CD4-positive, CD25-positive, alpha-beta regulatory T cell (primary cell): ENCODE data around the gene MEF2A. TPM values are rescaled to one million over a fixed set of nuclear protein-coding genes. Genes with fewer than 3 reads are reported as not detected.

ENCODE experiments used
- ATAC-seq, 2 donors: fragments of 150-1000 bp; cut with Tn5 transposase; one replicate each; pipeline ENCODE4 v1.10.0; 2021; ENCODE audit warnings: low read depth in 2 of 2, moderate number of reproducible peaks in 2 of 2, moderate library complexity in 1 of 2
- DNase-seq, 3 donors: peaks; one replicate each; pipeline versions ENCODE4 v3.0.0 to v3.0.0-alpha.2; 2012 to 2022; ENCODE audit warnings: mixed read lengths in 1 of 3
- H3K27ac ChIP-seq: one replicate; pipeline ENCODE4 v1.7.0; 2013; ENCODE audit warnings: mild to moderate bottlenecking, low read length; ENCODE audit not compliant: insufficient read depth, poor library complexity, severe bottlenecking
- H3K27me3 ChIP-seq: one replicate; pipeline ENCODE4 v1.7.0; 2013; ENCODE audit warnings: low read length; ENCODE audit not compliant: control insufficient read depth, insufficient read depth
- H3K36me3 ChIP-seq: one replicate; pipeline ENCODE4 v1.7.0; 2013; ENCODE audit warnings: mild to moderate bottlenecking, low read length, moderate library complexity; ENCODE audit not compliant: control insufficient read depth, insufficient read depth
- H3K4me1 ChIP-seq: 2 replicates; pipeline ENCODE4 v1.7.0; 2013; ENCODE audit warnings: mild to moderate bottlenecking, low read length; ENCODE audit not compliant: insufficient read depth, control insufficient read depth, poor library complexity, severe bottlenecking
- H3K4me3 ChIP-seq: one replicate; pipeline ENCODE4 v1.7.0; 2013; ENCODE audit warnings: low read depth, mild to moderate bottlenecking, low read length, moderate library complexity
- H3K9me3 ChIP-seq, 2 experiments: 1 replicate in 1 of 2; 2 replicates in 1 of 2; pipeline ENCODE4 v1.7.0; 2013; ENCODE audit warnings: low read length in 2 of 2, mild to moderate bottlenecking in 1 of 2, moderate library complexity in 1 of 2; ENCODE audit not compliant: control insufficient read depth in 2 of 2
- H3K27ac Mint-ChIP-seq, 3 donors: one replicate each; pipeline ENCODE4 v1.8.0; 2020 to 2022; ENCODE audit warnings: mild to moderate bottlenecking in 3 of 3, mixed read lengths in 3 of 3, moderate library complexity in 2 of 3
- H3K27me3 Mint-ChIP-seq: one replicate; pipeline ENCODE4 v1.8.0; 2022; ENCODE audit warnings: mild to moderate bottlenecking, mixed read lengths
- H3K36me3 Mint-ChIP-seq: one replicate; pipeline ENCODE4 v1.8.0; 2020; ENCODE audit warnings: mixed read lengths
- H3K4me1 Mint-ChIP-seq, 4 donors: one replicate each; pipeline ENCODE4 v1.8.0; 2020 to 2022; ENCODE audit warnings: mixed read lengths in 4 of 4, mild to moderate bottlenecking in 1 of 4
- H3K4me3 Mint-ChIP-seq, 4 donors: one replicate each; pipeline ENCODE4 v1.8.0; 2020 to 2022; ENCODE audit warnings: mild to moderate bottlenecking in 4 of 4, mixed read lengths in 4 of 4, moderate library complexity in 3 of 4
- H3K9me3 Mint-ChIP-seq, 7 donors: one replicate each; pipeline ENCODE4 v1.8.0; 2020 to 2022; ENCODE audit warnings: mixed read lengths in 7 of 7, mild to moderate bottlenecking in 3 of 7, moderate library complexity in 2 of 7
- polyA plus RNA-seq, 4 donors: library from polyadenylated mRNA; unstranded; fragments of 300-500 nt; fragmentation: Illumina TruSeq; gene quantifications; one replicate each; pipeline ENCODE4 v1.2.3, GENCODE V29; 2021
- total RNA-seq: library from RNA; stranded (reverse); gene quantifications from one replicate; pipeline ENCODE4 v1.2.3, GENCODE V29; 2022

The MEF2A gene
- total and polyA plus RNA-seq, 5 donors from 2014 or later: 7.2 to 24.2 (median 10.3) TPM

DNA sequence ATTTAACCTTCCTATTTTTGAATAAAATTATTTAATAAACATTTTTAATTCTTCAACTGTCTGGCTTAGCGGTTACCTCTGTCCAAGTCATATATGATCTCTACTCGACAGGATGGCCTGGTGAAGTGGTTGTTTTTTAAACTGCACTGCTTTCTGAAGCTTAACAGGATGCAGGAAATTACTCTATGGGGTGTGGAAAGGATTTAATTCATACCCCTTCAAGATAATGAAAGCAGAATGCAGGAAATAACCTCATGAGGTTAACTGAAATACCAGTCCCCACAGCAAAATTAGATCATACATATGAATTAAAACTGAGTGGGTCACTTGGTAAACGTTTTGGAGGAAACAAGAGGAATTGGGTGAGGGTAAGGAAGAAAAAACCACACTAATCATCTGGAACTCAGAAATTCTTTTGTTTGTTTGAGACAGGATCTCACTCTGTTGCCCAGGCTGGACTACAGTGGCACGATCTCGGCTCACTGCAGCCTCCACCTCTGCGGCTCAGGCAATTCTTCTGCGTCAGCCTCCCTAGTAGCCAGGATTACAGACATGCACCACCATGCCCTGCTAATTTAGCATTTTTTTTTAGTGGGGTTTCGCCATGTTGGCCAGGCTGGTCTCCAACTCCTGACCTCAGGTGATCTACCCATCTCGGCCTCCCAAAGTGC, 117.4 kb downstream of the MEF2A start:
- Histone ChIP-seq H3K9me3 (peaks cover 0 to 7% of the 10 kb centered on the region in 2 experiments), H3K27ac (peak overlapping the region; percentile 31), H3K4me3 (peak overlapping the region; percentile 28), H3K36me3 (peaks cover 15% of the 10 kb centered on the region), H3K4me1 (peaks cover 12% of the 10 kb centered on the region), H3K27me3 (no peaks in the 10 kb centered on the region)
- peaks cover 36% of the 10 kb centered on the region for H3K36me3 Mint-ChIP-seq
- peak in 1 of 3 donors; percentile 85 for DNase-seq
- peaks cover 27 to 37% (median 29%) of the 10 kb centered on the region in 4 donors for H3K4me1 Mint-ChIP-seq
- H3K4me3 Mint-ChIP-seq: peak overlapping the region in 2 of 4 donors; percentile 53 to 55
- peak; percentile 74 to 86 for ATAC-seq
- H3K27me3 Mint-ChIP-seq: no peaks in the 10 kb centered on the region
- H3K9me3 Mint-ChIP-seq: peaks cover 0 to 18% (median 2%) of the 10 kb centered on the region in 7 donors
- peak overlapping the region; percentile 53 to 78 (median 70) for H3K27ac Mint-ChIP-seq

DNA sequence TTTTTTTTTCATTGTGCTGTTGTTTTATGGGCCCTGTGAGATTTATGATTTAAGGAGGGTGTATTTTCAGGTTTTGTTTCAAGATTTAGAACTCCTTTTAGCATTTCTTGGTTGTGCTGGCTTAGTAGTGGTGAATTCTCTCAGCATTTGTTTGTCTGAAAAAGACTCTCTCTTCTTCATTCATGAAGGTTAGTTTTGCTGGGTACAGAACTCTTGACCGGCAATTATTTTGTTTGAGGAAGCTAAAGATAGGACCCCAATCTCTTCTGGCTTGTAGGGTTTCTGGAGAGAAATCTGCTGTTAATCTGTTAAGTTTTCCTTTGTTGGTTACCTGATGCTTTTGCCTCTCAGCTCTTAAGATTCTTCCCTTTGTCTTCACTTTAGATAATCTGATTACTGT, 120.5 kb downstream of the MEF2A start:
- peaks cover 0 to 18% (median 2%) of the 10 kb centered on the region in 7 donors for H3K9me3 Mint-ChIP-seq
- H3K27ac Mint-ChIP-seq: no peak overlapping the region
- no peak overlapping the region for H3K4me3 Mint-ChIP-seq
- H3K4me1 ChIP-seq: peaks cover 12% of the 10 kb centered on the region
- no peak overlapping the region for H3K4me3 ChIP-seq
- H3K27me3 Mint-ChIP-seq: no peaks in the 10 kb centered on the region
- no peak for DNase-seq
- H3K36me3 Mint-ChIP-seq: peaks cover 38% of the 10 kb centered on the region
- ATAC-seq: no peak
- H3K9me3 ChIP-seq: peaks cover 0 to 7% of the 10 kb centered on the region in 2 experiments
- H3K27me3 ChIP-seq: no peaks in the 10 kb centered on the region
- H3K36me3 ChIP-seq: peaks cover 14% of the 10 kb centered on the region
- H3K4me1 Mint-ChIP-seq: peaks cover 24 to 33% (median 27%) of the 10 kb centered on the region in 4 donors
- H3K27ac ChIP-seq: no peak overlapping the region

DNA sequence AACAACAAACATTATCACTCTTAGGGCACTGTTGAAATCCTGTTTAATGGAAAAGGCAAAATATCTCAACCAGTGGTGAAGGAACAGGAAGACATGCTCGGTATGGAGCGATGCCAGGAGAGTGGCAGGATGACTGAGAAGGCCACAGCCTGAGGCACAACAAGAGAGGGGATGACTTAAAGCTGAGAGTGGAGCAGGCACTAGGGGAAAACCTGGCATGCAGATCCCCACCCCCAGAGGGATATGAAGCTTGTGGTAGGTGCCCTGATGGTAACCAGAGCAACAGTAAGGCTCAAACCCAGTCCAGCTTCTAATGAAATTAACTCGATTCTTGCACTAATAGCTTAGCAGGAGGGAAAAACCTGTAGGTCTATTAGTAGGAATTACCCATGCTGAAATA, 127.0 kb downstream of the MEF2A start:
- no peaks in the 10 kb centered on the region for H3K27me3 ChIP-seq
- ATAC-seq: no peak
- H3K36me3 Mint-ChIP-seq: peaks cover 52% of the 10 kb centered on the region
- peaks cover 0 to 24% (median under 1%) of the 10 kb centered on the region in 4 donors for H3K4me1 Mint-ChIP-seq
- no peaks in the 10 kb centered on the region for H3K9me3 Mint-ChIP-seq
- no peak overlapping the region for H3K4me3 Mint-ChIP-seq
- H3K27ac Mint-ChIP-seq: peak overlapping the region in 1 of 3 donors; percentile 9
- no peaks in the 10 kb centered on the region for H3K4me1 ChIP-seq
- H3K27me3 Mint-ChIP-seq: no peaks in the 10 kb centered on the region
- H3K9me3 ChIP-seq: no peaks in the 10 kb centered on the region
- DNase-seq: no peak
- peaks cover 29% of the 10 kb centered on the region for H3K36me3 ChIP-seq
- H3K4me3 ChIP-seq: no peak overlapping the region
- H3K27ac ChIP-seq: no peak overlapping the region

DNA sequence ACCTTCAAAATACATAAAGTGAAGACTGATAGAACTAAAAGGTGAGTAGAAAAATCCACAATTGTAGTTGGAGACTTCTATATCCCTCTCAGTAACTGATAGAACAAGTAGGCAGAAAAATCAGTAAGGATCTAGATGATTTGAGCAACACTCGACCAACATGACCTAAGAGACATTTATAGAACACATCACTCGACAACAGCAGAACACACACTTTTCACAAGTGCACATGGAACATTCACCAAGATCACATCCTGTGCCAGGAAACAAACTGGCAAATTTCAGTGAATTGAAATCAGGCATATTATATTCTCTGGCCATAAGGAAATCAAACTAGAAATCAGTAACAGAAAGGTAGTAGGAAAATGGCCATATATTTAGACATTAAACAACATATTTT, 130.3 kb downstream of the MEF2A start:
- no peak overlapping the region for H3K4me3 Mint-ChIP-seq

DNA sequence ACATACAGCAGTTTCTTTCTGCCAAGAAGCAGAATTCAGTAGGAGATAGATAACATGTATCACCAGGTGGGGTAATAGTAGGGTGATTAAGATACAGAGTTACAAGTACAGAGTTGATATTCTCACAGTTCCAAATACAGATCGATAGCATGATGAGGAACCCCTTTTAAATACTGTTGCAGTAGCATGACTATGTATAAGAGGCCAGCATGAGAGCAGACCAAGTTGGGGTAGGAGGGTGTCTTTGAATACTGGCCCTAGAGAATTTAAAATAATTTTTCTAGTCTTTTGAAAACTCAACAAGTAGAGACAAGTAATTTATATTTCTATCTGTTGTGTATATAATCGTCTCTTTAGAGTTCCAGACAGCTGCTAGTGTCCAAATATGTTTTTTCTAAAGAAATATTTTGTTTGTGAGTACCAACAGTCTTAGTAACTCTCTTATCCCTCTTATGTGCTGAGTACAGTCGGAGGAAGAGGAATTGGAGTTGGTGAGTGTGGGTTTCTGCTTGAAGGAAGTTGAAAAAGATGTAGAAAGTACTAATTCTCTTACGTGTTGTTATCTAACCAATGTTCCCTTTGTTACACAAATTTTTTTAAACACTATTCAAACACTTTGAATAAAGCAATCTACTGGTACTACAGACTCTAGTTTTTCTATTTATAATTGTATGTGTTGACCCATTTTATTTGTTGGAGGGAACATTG, 137.3 kb downstream of the MEF2A start:
- DNase-seq (no peak), ATAC-seq (no peak)
- no peak overlapping the region for H3K27ac ChIP-seq

More for the DNA sequence above, 130.3 kb downstream of the MEF2A start:
- no peak overlapping the region for H3K4me3 ChIP-seq
- peaks cover 37% of the 10 kb centered on the region for H3K36me3 Mint-ChIP-seq
- H3K27me3 Mint-ChIP-seq: no peaks in the 10 kb centered on the region
- no peaks in the 10 kb centered on the region for H3K4me1 ChIP-seq
- H3K27ac Mint-ChIP-seq: no peak overlapping the region
- peaks cover 22% of the 10 kb centered on the region for H3K36me3 ChIP-seq
- H3K9me3 ChIP-seq: no peaks in the 10 kb centered on the region
- H3K9me3 Mint-ChIP-seq: no peaks in the 10 kb centered on the region
- no peak for ATAC-seq
- H3K27ac ChIP-seq: no peak overlapping the region
- peaks cover 0 to 11% (median under 1%) of the 10 kb centered on the region in 4 donors for H3K4me1 Mint-ChIP-seq
- no peak for DNase-seq
- no peaks in the 10 kb centered on the region for H3K27me3 ChIP-seq

DNA sequence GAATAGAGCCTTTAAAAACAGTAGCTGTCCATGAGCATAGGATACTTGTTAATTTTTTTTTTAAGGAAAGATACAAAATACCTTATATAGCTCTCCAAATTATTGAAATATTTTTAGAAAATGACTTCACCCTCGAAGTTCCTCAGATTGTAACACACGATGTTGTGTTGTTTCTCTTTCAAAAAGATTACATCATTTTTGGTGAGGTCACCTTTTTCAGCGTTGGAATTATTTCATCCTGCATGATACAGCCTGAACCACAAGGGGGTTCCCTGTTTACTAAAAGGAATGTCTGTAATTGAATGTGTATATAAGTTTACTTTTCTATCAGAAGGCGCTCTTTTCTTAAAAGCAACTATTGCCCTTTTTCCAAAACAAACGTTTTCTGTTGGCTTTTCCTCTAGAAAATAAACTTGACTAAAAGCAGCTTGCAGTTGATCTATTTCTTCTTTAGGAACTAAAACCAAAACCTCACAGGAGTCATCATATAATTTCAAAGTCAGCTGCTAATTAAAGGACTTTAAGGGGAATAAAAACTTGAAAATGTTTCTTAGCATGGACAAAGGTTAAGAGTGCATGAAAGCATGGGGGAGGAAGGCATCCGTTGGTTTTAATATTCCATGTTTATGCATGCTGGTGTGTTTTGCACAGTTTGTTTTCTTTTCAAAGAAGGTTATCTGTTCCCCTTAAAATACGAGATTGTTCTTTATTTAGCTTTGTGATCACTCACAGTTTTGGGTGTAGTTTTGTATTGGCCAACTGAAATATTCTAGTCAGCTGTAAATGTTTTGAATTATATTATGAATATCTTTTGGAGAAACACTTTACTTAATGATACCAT, 138.0 kb downstream of the MEF2A start:
- no peaks in the 10 kb centered on the region for H3K9me3 ChIP-seq
- H3K9me3 Mint-ChIP-seq: no peaks in the 10 kb centered on the region
- ATAC-seq (no peak), DNase-seq (peak in 1 of 3 donors; percentile 29)
- H3K4me1 ChIP-seq: peaks cover 11% of the 10 kb centered on the region
- H3K36me3 Mint-ChIP-seq: peaks cover 5% of the 10 kb centered on the region
- no peak overlapping the region for H3K4me3 Mint-ChIP-seq
- H3K4me3 ChIP-seq: no peak overlapping the region
- H3K27ac ChIP-seq: no peak overlapping the region
- no peaks in the 10 kb centered on the region for H3K27me3 ChIP-seq
- no peaks in the 10 kb centered on the region for H3K36me3 ChIP-seq
- H3K27ac Mint-ChIP-seq: peak overlapping the region in 2 of 3 donors; percentile 7 to 83
- H3K4me1 Mint-ChIP-seq: peaks cover 13 to 28% (median 22%) of the 10 kb centered on the region in 4 donors
- no peaks in the 10 kb centered on the region for H3K27me3 Mint-ChIP-seq

More for the DNA sequence above, 137.3 kb downstream of the MEF2A start:
- no peaks in the 10 kb centered on the region for H3K9me3 ChIP-seq
- H3K36me3 Mint-ChIP-seq: no peaks in the 10 kb centered on the region
- H3K9me3 Mint-ChIP-seq: no peaks in the 10 kb centered on the region
- H3K27me3 ChIP-seq: no peaks in the 10 kb centered on the region
- no peak overlapping the region for H3K4me3 ChIP-seq
- no peaks in the 10 kb centered on the region for H3K36me3 ChIP-seq
- no peaks in the 10 kb centered on the region for H3K27me3 Mint-ChIP-seq
- H3K4me3 Mint-ChIP-seq: peak overlapping the region in 1 of 4 donors; percentile 40
- peaks cover 13 to 23% (median 18%) of the 10 kb centered on the region in 4 donors for H3K4me1 Mint-ChIP-seq
- H3K4me1 ChIP-seq: peaks cover 11% of the 10 kb centered on the region
- H3K27ac Mint-ChIP-seq: peak overlapping the region in 2 of 3 donors; percentile 45 to 83

DNA sequence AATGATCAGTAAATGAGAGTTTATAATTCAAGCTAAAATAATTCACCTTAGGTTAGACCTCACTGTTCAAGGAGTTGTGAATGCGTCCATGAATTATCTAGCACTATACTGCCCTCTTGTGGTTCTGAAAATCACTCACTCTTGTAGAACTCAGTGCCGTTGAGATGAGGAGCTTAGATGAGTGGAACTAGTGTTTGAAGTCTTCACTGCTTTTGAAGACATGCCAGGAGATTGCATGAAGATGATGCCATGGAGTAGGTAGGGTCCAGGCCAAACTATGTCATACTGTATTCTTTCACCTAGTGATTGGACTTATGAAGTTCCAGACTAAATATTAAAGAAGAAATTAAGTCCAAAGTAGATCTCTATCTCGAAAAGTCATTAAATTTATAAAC, 138.7 kb downstream of the MEF2A start:
- Histone ChIP-seq H3K9me3 (no peaks in the 10 kb centered on the region), H3K36me3 (no peaks in the 10 kb centered on the region), H3K27me3 (no peaks in the 10 kb centered on the region), H3K4me1 (peaks cover 11% of the 10 kb centered on the region), H3K4me3 (no peak overlapping the region), H3K27ac (no peak overlapping the region)
- Mint-ChIP-seq H3K27ac (peak overlapping the region in 1 of 3 donors; percentile 7), H3K4me1 (peaks cover 13 to 30% (median 22%) of the 10 kb centered on the region in 4 donors), H3K9me3 (no peaks in the 10 kb centered on the region), H3K36me3 (peaks cover 7% of the 10 kb centered on the region), H3K27me3 (no peaks in the 10 kb centered on the region), H3K4me3 (no peak overlapping the region)
- ATAC-seq: peak; percentile 75 to 80
- peak in 2 of 3 donors; percentile 72 to 89 for DNase-seq
